22Rv1 (cell line): Measurements from ENCODE around the gene C5AR1.
"Not testable (repeated sequence)": the region's sequence is repeated elsewhere in the genome, so short reads cannot be mapped to it uniquely, and the experiment has no call there.

Experiments used
- H3K27ac ChIP-seq: fragments of 450-650 bp; 2 replicates; pipeline ENCODE4 v1.5.1; 2017
- CTCF ChIP-seq: fragments of 450-650 bp; IDR thresholded peaks from 2 replicates; pipeline ENCODE4 v1.5.1; 2017; ENCODE audit warnings: mild to moderate bottlenecking
- ZFX ChIP-seq: fragments of 450-650 bp; IDR thresholded peaks from 2 replicates; pipeline ENCODE4 v1.6.1; 2017; ENCODE audit warnings: antibody characterized with exemption, borderline replicate concordance

The C5AR1 gene

GRCh38 chr19:47296036-47296435, 13.6 kb upstream of the C5AR1 start:
- no peak overlapping the region for H3K27ac ChIP-seq
- peak; percentile 80 for TF ChIP-seq CTCF
- no peak for TF ChIP-seq ZFX

GRCh38 chr19:47300867-47301266, 8.8 kb upstream of the C5AR1 start:
- H3K27ac ChIP-seq: not testable (repeated sequence)

GRCh38 chr19:47302249-47302648, 7.4 kb upstream of the C5AR1 start:
- TF ChIP-seq CTCF: no peak
- no peak for TF ChIP-seq ZFX
- H3K27ac ChIP-seq: no peak overlapping the region

- H3K27ac ChIP-seq: no peak overlapping the region
- TF ChIP-seq ZFX (no peak), CTCF (no peak)
Observed at GRCh38 chr19:47303966-47304365, 5.7 kb upstream of the C5AR1 start.

GRCh38 chr19:47305309-47305751, 4.3 kb upstream of the C5AR1 start:
- TF ChIP-seq ZFX (no peak), CTCF (peak; percentile 99)
- H3K27ac ChIP-seq: peak overlapping the region; percentile 55

GRCh38 chr19:47306303-47306702, 3.4 kb upstream of the C5AR1 start:
- TF ChIP-seq ZFX: no peak
- no peak for TF ChIP-seq CTCF
- H3K27ac ChIP-seq: peak overlapping the region; percentile 55

GRCh38 chr19:47309038-47309437, 623 bp upstream of the C5AR1 start:
- no peak for TF ChIP-seq CTCF
- TF ChIP-seq ZFX: no peak
- no peak overlapping the region for H3K27ac ChIP-seq

GRCh38 chr19:47310323-47310722, 662 bp downstream of the C5AR1 start:
- no peak overlapping the region for H3K27ac ChIP-seq
- no peak for TF ChIP-seq CTCF
- TF ChIP-seq ZFX: no peak
